ENCODE measurements around the gene SMIM7. TPM values are rescaled to one million over a fixed set of nuclear protein-coding genes. Genes with fewer than 3 reads are reported as not detected.

Gene SMIM7
- total RNA-seq, 1 experiment from 2014 or later: 77.6 TPM

DNA sequence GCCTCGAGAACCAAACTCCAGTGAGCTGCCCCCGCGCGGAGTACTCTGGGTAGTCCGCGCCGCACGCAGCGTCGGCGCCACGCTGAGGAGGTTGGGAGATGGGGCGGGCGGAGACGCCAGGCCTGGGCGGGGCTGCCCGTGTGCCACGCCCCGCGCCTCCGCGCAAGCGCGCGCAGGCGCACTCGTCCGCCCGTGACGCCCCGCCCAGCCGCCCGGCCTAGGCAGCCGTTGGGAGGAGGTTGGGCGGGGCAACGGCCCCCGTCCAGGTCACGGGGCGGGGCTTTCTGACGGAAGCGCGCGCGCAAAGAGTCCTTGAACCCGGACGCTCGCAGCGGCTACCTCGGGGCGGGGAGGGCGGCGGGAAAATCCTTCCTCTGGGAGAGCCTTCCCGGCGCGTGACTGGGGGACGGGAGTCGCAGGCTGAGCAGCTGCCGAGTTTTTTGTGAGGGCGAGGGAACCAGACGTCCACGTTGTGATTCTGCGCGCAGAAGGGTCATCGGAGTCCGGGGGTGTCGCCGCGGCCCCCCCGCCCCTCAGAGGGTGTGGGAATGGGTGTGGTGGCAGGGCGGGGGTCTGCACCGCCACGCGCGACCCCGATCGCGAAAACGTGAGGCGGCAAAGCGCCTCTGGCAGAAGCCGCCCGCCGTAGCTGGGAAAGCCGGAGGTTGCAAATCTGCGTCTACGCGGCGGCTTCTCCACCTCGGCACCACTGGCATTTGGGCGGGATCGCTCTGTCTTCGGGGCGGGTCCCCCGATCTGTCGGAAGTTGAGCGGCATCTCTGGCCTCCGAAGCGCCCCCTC, 31.6 kb downstream of the SMIM7 start, which contains the start of gene MED26:
TSS of gene MED26 (minus strand) at position 22 of the 801 bp plus-strand sequence. CDS start 261 bp downstream, outside the sequence.
- no peaks in the 10 kb centered on the region for H3K4me1 ChIP-seq (ENCODE audit: insufficient read depth, low read length)
- H3K9ac ChIP-seq (ENCODE audit: extremely low read depth, insufficient read length, low read length): peak within 1 kb of the TSS; percentile 73
- no peak within 1 kb of the TSS for H2BK12ac ChIP-seq (ENCODE audit: insufficient read length, low read depth, low read length)
- H3K4me2 ChIP-seq (ENCODE audit: insufficient read depth, insufficient read length, low read length): peak within 1 kb of the TSS; percentile 92
- peaks cover 2% of the 10 kb centered on the region for H3K79me1 ChIP-seq (ENCODE audit: insufficient read depth, low read depth, low read length, poor library complexity, severe bottlenecking)
- H3K14ac ChIP-seq (ENCODE audit: insufficient read depth, low read length): peak within 1 kb of the TSS; percentile 7; the same call in 1 of the 2 replicates
- no peak within 1 kb of the TSS for H4K8ac ChIP-seq (replicated peaks; ENCODE audit: insufficient read length, low read depth, low read length)
- H3K27me3 Mint-ChIP-seq (ENCODE audit: low read depth): no peaks in the 10 kb centered on the region
- H3K79me2 ChIP-seq (ENCODE audit: insufficient read depth, low read length): peaks cover 27% of the 10 kb centered on the region; the same call in 1 of the 2 replicates
- H3K9me3 Mint-ChIP-seq: no peaks in the 10 kb centered on the region
- H3K4me1 Mint-ChIP-seq: peaks cover 28 to 30% of the 10 kb centered on the region in 2 experiments
- H3K4me3 Mint-ChIP-seq: peak within 1 kb of the TSS; percentile 97
- H3K36me3 Mint-ChIP-seq (ENCODE audit: insufficient read depth in 1 of 3, low read depth in 3 of 3): peaks cover 5 to 25% (median 17%) of the 10 kb centered on the region in 3 experiments; a peak in 5 of 7 replicates
- H3T11ph ChIP-seq (ENCODE audit: low read length): no peak within 1 kb of the TSS
- no peak within 1 kb of the TSS for H2BK5ac ChIP-seq (ENCODE audit: insufficient read length, low read length)
- H2AK5ac ChIP-seq (ENCODE audit: insufficient read length, low read length): no peak within 1 kb of the TSS
- no peak within 1 kb of the TSS for H2AFZ ChIP-seq (ENCODE audit: low read length)
- H3K56ac ChIP-seq (ENCODE audit: insufficient read length, low read depth, low read length): no peak within 1 kb of the TSS
- H3K27me3 ChIP-seq (ENCODE audit: insufficient read depth, low read length): no peaks in the 10 kb centered on the region
- TF ChIP-seq, protein P1, sequence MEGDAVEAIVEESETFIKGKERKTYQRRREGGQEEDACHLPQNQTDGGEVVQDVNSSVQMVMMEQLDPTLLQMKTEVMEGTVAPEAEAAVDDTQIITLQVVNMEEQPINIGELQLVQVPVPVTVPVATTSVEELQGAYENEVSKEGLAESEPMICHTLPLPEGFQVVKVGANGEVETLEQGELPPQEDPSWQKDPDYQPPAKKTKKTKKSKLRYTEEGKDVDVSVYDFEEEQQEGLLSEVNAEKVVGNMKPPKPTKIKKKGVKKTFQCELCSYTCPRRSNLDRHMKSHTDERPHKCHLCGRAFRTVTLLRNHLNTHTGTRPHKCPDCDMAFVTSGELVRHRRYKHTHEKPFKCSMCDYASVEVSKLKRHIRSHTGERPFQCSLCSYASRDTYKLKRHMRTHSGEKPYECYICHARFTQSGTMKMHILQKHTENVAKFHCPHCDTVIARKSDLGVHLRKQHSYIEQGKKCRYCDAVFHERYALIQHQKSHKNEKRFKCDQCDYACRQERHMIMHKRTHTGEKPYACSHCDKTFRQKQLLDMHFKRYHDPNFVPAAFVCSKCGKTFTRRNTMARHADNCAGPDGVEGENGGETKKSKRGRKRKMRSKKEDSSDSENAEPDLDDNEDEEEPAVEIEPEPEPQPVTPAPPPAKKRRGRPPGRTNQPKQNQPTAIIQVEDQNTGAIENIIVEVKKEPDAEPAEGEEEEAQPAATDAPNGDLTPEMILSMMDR (conservative IDR thresholded peaks at IDR 0.05): no peak
- H3K23ac ChIP-seq (ENCODE audit: insufficient read length, low read depth, low read length): no peak within 1 kb of the TSS
- DNase-seq: peak; percentile 94
- H4K91ac ChIP-seq (ENCODE audit: insufficient read length, low read depth, low read length): no peak within 1 kb of the TSS
- H3K4ac ChIP-seq (ENCODE audit: low read depth, low read length): no peak within 1 kb of the TSS
- no peak within 1 kb of the TSS for H2BK15ac ChIP-seq (ENCODE audit: low read depth, low read length)
- H2BK120ac ChIP-seq (ENCODE audit: low read depth, low read length, poor library complexity, severe bottlenecking): no peak within 1 kb of the TSS
- peaks cover 9% of the 10 kb centered on the region for H3K23me2 ChIP-seq (ENCODE audit: insufficient read length, low read depth, low read length, poor library complexity, severe bottlenecking)
- peak within 1 kb of the TSS; percentile 96 to 99 (median 99) for H3K27ac Mint-ChIP-seq
- no peak within 1 kb of the TSS for H4K5ac ChIP-seq (ENCODE audit: insufficient read length, low read depth, low read length)
- H3K18ac ChIP-seq (ENCODE audit: insufficient read length, low read depth, low read length): no peak within 1 kb of the TSS
- no peaks in the 10 kb centered on the region for H4K20me1 ChIP-seq (ENCODE audit: control insufficient read depth, insufficient read depth, insufficient read length)
- H2BK20ac ChIP-seq (ENCODE audit: low read depth, low read length, poor library complexity, severe bottlenecking): no peak within 1 kb of the TSS
- no CpG with 5 or more reads among the region's 98 CpGs for WGBS (ENCODE audit: extremely low coverage, insufficient read length, low lambda C conversion rate)
- no peak within 1 kb of the TSS for H3K27ac ChIP-seq (ENCODE audit: insufficient read length, low read depth, low read length)
- no peaks in the 10 kb centered on the region for H3K9me3 ChIP-seq (ENCODE audit: control insufficient read depth, low read depth, low read length)

Data from H9 (cell line).